Measurements from ENCODE around the gene SNRNP35.
"Not testable (repeated sequence)": the region's sequence is repeated elsewhere in the genome, so short reads cannot be mapped to it uniquely, and the experiment has no call there.

SNRNP35 gene

GRCh38 chr12:123449856-123450255 is 8.1 kb upstream of the SNRNP35 start:
- DNase-seq = no peak

GRCh38 chr12:123450636-123451035 is 7.3 kb upstream of the SNRNP35 start:
- no peak for DNase-seq

- DNase-seq = not testable (repeated sequence)
Observed at GRCh38 chr12:123452276-123452550, 5.7 kb upstream of the SNRNP35 start.

GRCh38 chr12:123453165-123453564 is 4.8 kb upstream of the SNRNP35 start:
- DNase-seq = no peak

GRCh38 chr12:123463174-123463573 is 5.2 kb downstream of the SNRNP35 start:
- DNase-seq = not testable (repeated sequence)

- no peak for DNase-seq
Observed at GRCh38 chr12:123465084-123465483, 7.1 kb downstream of the SNRNP35 start.

GRCh38 chr12:123468786-123469185 is 10.8 kb downstream of the SNRNP35 start:
- no peak for DNase-seq

- no peak for DNase-seq
Observed at GRCh38 chr12:123469978-123470377, 12.0 kb downstream of the SNRNP35 start.

- no peak for DNase-seq
Observed at GRCh38 chr12:123471374-123472068, 13.6 kb downstream of the SNRNP35 start.

GRCh38 chr12:123472438-123472849 is 14.5 kb downstream of the SNRNP35 start:
- DNase-seq = no peak

GRCh38 chr12:123474485-123475245 is 16.7 kb downstream of the SNRNP35 start:
- no peak for DNase-seq

- DNase-seq = no peak
Observed at GRCh38 chr12:123475246-123475703, 17.3 kb downstream of the SNRNP35 start.

GRCh38 chr12:123478069-123478468 is 20.1 kb downstream of the SNRNP35 start:
- DNase-seq = no peak

- DNase-seq = no peak
Observed at GRCh38 chr12:123478762-123479161, 20.8 kb downstream of the SNRNP35 start.

GRCh38 chr12:123479442-123480180 is 21.7 kb downstream of the SNRNP35 start:
- no peak for DNase-seq

GRCh38 chr12:123481251-123481650 is 23.3 kb downstream of the SNRNP35 start:
- not testable (repeated sequence) for DNase-seq

GRCh38 chr12:123482876-123483275 is 24.9 kb downstream of the SNRNP35 start:
- DNase-seq = no peak

- DNase-seq = no peak
Observed at GRCh38 chr12:123483602-123484248, 25.8 kb downstream of the SNRNP35 start.

GRCh38 chr12:123485756-123486155 is 27.8 kb downstream of the SNRNP35 start:
- DNase-seq = no peak

GRCh38 chr12:123487428-123487827 is 29.5 kb downstream of the SNRNP35 start:
- DNase-seq = no peak

- DNase-seq = no peak
Observed at GRCh38 chr12:123488539-123489230, 30.7 kb downstream of the SNRNP35 start.

GRCh38 chr12:123489580-123489979 is 31.6 kb downstream of the SNRNP35 start:
- DNase-seq = no peak

GRCh38 chr12:123490089-123490488 is 32.1 kb downstream of the SNRNP35 start:
- no peak for DNase-seq
